H1 (cell line): ENCODE results near the gene SLC8B1.

Experiments
- CREB1 ChIP-seq: IDR thresholded peaks from 2 replicates; pipeline ENCODE4 v1.6.1; 2012; ENCODE audit warnings: inconsistent platforms
- HDAC6 ChIP-seq: IDR thresholded peaks from one replicate; pipeline ENCODE4 v1.7.1; 2012; ENCODE audit warnings: low read depth, mild to moderate bottlenecking, inconsistent platforms, low read length, moderate library complexity
- POLR2A ChIP-seq, 2 experiments: IDR thresholded peaks; 1 replicate in 1 of 2; 2 replicates in 1 of 2; pipeline ENCODE4 v1.6.1; 2011; ENCODE audit warnings: low read depth in 2 of 2, low read length in 2 of 2, mild to moderate bottlenecking in 2 of 2; ENCODE audit errors: control extremely low read depth in 1 of 2
- POLR2AphosphoS5 ChIP-seq: IDR thresholded peaks from 2 replicates; pipeline ENCODE4 v1.6.1; 2011; ENCODE audit warnings: low read depth, low read length
- RAD21 ChIP-seq, 2 experiments: IDR thresholded peaks in 1 of 2; conservative IDR thresholded peaks in 1 of 2; 2 replicates each; pipeline ENCODE4 v1.6.1; 2011; ENCODE audit warnings: low read depth in 2 of 2, low read length in 2 of 2, improper control_type of control experiment in 1 of 2, inconsistent platforms in 1 of 2, mild to moderate bottlenecking in 1 of 2, moderate library complexity in 1 of 2
- SIN3A ChIP-seq, 2 experiments: IDR thresholded peaks in 1 of 2; conservative IDR thresholded peaks in 1 of 2; 2 replicates each; pipeline ENCODE4 v1.6.1; 2011 to 2012; ENCODE audit warnings: low read length in 2 of 2, improper control_type of control experiment in 1 of 2, low read depth in 1 of 2, mild to moderate bottlenecking in 1 of 2
- SIRT6 ChIP-seq: IDR thresholded peaks from one replicate; pipeline ENCODE4 v1.7.1; 2012; ENCODE audit warnings: low read length, inconsistent platforms
- TF ChIP-seq, protein P1 (sequence below), 3 experiments: IDR thresholded peaks; 1 replicate in 2 of 3; 2 replicates in 1 of 3; pipeline versions ENCODE4 v1.5.1 to v1.6.1; 2011; ENCODE audit warnings: low read length in 3 of 3, mild to moderate bottlenecking in 3 of 3, inconsistent platforms in 2 of 3, low read depth in 1 of 3, moderate library complexity in 1 of 3; ENCODE audit not compliant: insufficient read depth in 1 of 3; ENCODE audit errors: control extremely low read depth in 1 of 3
- TF ChIP-seq, protein P2 (sequence below): IDR thresholded peaks from 2 replicates; pipeline ENCODE4 v1.6.1; 2011; ENCODE audit warnings: low read length, improper control_type of control experiment

DNA sequence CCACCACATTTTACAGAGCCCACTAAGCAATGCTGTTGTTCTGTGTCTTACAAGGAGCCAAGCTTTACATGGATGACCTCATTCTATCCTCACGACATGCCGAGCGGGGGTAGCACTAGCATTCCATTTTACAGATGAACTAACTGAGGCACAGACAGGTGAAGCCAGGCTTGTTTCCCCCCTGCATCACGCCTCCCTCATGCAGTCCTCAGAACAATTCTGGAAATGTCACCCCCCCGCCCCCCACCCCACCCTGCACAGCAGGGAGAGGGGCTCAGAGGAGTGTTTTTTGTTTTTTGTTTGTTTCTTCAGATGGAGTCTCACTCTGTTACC, 1.5 kb downstream of the SLC8B1 start:
- TF ChIP-seq, protein P1, sequence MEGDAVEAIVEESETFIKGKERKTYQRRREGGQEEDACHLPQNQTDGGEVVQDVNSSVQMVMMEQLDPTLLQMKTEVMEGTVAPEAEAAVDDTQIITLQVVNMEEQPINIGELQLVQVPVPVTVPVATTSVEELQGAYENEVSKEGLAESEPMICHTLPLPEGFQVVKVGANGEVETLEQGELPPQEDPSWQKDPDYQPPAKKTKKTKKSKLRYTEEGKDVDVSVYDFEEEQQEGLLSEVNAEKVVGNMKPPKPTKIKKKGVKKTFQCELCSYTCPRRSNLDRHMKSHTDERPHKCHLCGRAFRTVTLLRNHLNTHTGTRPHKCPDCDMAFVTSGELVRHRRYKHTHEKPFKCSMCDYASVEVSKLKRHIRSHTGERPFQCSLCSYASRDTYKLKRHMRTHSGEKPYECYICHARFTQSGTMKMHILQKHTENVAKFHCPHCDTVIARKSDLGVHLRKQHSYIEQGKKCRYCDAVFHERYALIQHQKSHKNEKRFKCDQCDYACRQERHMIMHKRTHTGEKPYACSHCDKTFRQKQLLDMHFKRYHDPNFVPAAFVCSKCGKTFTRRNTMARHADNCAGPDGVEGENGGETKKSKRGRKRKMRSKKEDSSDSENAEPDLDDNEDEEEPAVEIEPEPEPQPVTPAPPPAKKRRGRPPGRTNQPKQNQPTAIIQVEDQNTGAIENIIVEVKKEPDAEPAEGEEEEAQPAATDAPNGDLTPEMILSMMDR (IDR thresholded peaks at IDR 0.05; ENCODE audit: control extremely low read depth in 1 of 3, insufficient read depth in 1 of 3, low read depth in 1 of 3, low read length in 3 of 3), result no peak
- TF ChIP-seq RAD21 (IDR thresholded peaks at IDR 0.05 in 1 of 2, conservative IDR thresholded peaks at IDR 0.05 in 1 of 2; ENCODE audit: low read depth in 2 of 2, low read length in 2 of 2), result no peak
- TF ChIP-seq SIN3A (conservative IDR thresholded peaks at IDR 0.05 in 1 of 2, IDR thresholded peaks at IDR 0.05 in 1 of 2; ENCODE audit: low read depth in 1 of 2, low read length in 2 of 2), result no peak
- TF ChIP-seq HDAC6, result no peak
- no peak for TF ChIP-seq SIRT6
- no peak for TF ChIP-seq POLR2A (IDR thresholded peaks at IDR 0.05; ENCODE audit: control extremely low read depth in 1 of 2, low read depth in 2 of 2, low read length in 2 of 2)
- TF ChIP-seq POLR2AphosphoS5, result no peak
- TF ChIP-seq CREB1, result no peak
- TF ChIP-seq, protein P2, sequence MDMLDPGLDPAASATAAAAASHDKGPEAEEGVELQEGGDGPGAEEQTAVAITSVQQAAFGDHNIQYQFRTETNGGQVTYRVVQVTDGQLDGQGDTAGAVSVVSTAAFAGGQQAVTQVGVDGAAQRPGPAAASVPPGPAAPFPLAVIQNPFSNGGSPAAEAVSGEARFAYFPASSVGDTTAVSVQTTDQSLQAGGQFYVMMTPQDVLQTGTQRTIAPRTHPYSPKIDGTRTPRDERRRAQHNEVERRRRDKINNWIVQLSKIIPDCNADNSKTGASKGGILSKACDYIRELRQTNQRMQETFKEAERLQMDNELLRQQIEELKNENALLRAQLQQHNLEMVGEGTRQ, result no peak
